Aorta (tissue), 5 donors: ENCODE results near the gene IL17F. TPM values are rescaled to one million over a fixed set of nuclear protein-coding genes. Genes with fewer than 3 reads are reported as not detected.
"Not testable (repeated sequence)": the region's sequence is repeated elsewhere in the genome, so short reads cannot be mapped to it uniquely, and the experiment has no call there.

Experiments
- ATAC-seq: fragments of 200-7000 bp; cut with Tn5 transposase; one replicate; pipeline ENCODE4 v1.9.1; 2022; ENCODE audit warnings: moderate library complexity; ENCODE audit not compliant: low FRiP score
- DNase-seq, 2 donors: peaks; one replicate each; pipeline ENCODE4 v3.0.0-alpha.2; 2020
- H3K27ac ChIP-seq, 2 donors: one replicate each; pipeline ENCODE4 v1.5.1; 2013; ENCODE audit warnings: low read length in 2 of 2, mild to moderate bottlenecking in 2 of 2, moderate library complexity in 2 of 2, control low read depth in 1 of 2, inconsistent platforms in 1 of 2, low read depth in 1 of 2
- H3K27me3 ChIP-seq, 2 donors: one replicate each; pipeline ENCODE4 v1.6.1; 2013; ENCODE audit warnings: control low read depth in 1 of 2, low read length in 1 of 2, mild to moderate bottlenecking in 1 of 2, moderate library complexity in 1 of 2; ENCODE audit not compliant: insufficient read depth in 2 of 2, control insufficient read depth in 1 of 2
- H3K36me3 ChIP-seq, 2 donors: one replicate each; pipeline ENCODE4 v1.6.1; 2013; ENCODE audit warnings: control low read depth in 1 of 2, low read length in 1 of 2, mild to moderate bottlenecking in 1 of 2; ENCODE audit not compliant: insufficient read depth in 2 of 2, control insufficient read depth in 1 of 2
- H3K4me1 ChIP-seq, 2 donors: one replicate each; pipeline ENCODE4 v1.6.1; 2013; ENCODE audit warnings: low read length in 2 of 2, control low read depth in 1 of 2, mild to moderate bottlenecking in 1 of 2, moderate library complexity in 1 of 2; ENCODE audit not compliant: insufficient read depth in 2 of 2, control insufficient read depth in 1 of 2
- H3K4me3 ChIP-seq, 2 donors: one replicate each; pipeline ENCODE4 v1.5.1; 2013; ENCODE audit warnings: low read length in 2 of 2, control low read depth in 1 of 2, mild to moderate bottlenecking in 1 of 2
- H3K9me3 ChIP-seq: one replicate; pipeline ENCODE4 v1.6.1; 2013; ENCODE audit warnings: mild to moderate bottlenecking, low read length; ENCODE audit not compliant: control insufficient read depth
- WGBS, 2 donors: extraction: QIAGEN DNeasy Blood & Tissue Kit; methylation state at CpG; one replicate each; pipeline ENCODE4 v1.1.7; 2013; 5-methylcytosine and 5-hydroxymethylcytosine counted together
- intact Hi-C, 2 donors: fragments of 100-400 bp; cut with DNase I; formaldehyde crosslinking; loops; one replicate each; pipeline versions ENCODE4 v1.14.2 to v1.15.0; 2022
- polyA plus RNA-seq, 2 donors: library from polyadenylated mRNA; stranded (reverse); fragments of 200-250 nt; gene quantifications; one replicate each; pipeline ENCODE4 v1.2.3, GENCODE V29; 2013
- total RNA-seq, 2 donors: library from RNA; stranded (reverse); fragmentation: NEBNext Ultra II Directional; extraction: Animal tissue kit (Norgen Biotek cat#: 25700); gene quantifications; one replicate each; pipeline ENCODE4 v1.2.1, GENCODE V29; 2021
- donor health status: healthy with polysubstance abuse.
- donor health status: Bipolar disorder and iron deficiency.
- donor health status: DM: no; HTN: no; CAD: no.
- donor health status: DM: no; HTN: no; CAD: no.
- donor health status: DM: yes; HTN: yes; CAD: no.

IL17F gene
- total and polyA plus RNA-seq, 4 donors, result not detected

GRCh38 chr6:52213127-52213526, 31.2 kb downstream of the IL17F start:
- intact Hi-C loops, result no loop called here
- H3K4me3 ChIP-seq, result no peak overlapping the region
- no peaks in the 10 kb centered on the region for H3K9me3 ChIP-seq
- H3K36me3 ChIP-seq, result no peaks in the 10 kb centered on the region
- H3K4me1 ChIP-seq, result no peaks in the 10 kb centered on the region
- no peaks in the 10 kb centered on the region for H3K27me3 ChIP-seq
- 67 to 86% methylated on average over 2 of the region's 2 CpGs for WGBS, 2 donors
- no peak for DNase-seq
- no peak for ATAC-seq
- no peak overlapping the region for H3K27ac ChIP-seq

DNA sequence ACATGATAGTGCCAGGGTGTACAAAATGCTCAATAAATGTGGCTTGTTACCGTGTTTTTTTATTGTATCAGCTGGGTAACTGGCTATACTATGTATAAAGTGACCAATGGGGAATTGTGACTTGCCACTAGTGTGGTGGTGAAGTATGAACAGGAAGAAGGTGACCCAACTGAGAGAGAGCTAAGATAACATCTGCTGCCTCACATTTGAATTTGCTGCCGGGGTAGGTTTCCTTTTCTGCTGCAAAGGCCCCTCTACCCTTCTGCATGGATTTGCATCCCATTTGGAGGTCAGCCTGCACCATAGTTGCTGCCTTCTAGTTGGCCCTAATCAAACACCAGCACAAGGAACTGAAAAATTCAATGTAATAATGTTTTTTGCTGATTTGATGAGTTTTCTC, 34.1 kb downstream of the IL17F start:
- H3K27me3 ChIP-seq, result no peaks in the 10 kb centered on the region
- no peak overlapping the region for H3K4me3 ChIP-seq
- ATAC-seq (no peak), DNase-seq (no peak)
- H3K4me1 ChIP-seq, result no peaks in the 10 kb centered on the region
- H3K9me3 ChIP-seq, result no peaks in the 10 kb centered on the region
- H3K27ac ChIP-seq, result no peak overlapping the region
- intact Hi-C loops, result no loop called here
- whole genome bisulfite sequencing, 2 donors, result 65 to 73% methylated on average over 2 of the region's 2 CpGs
- no peaks in the 10 kb centered on the region for H3K36me3 ChIP-seq

- Histone ChIP-seq H3K4me1 (no peaks in the 10 kb centered on the region), H3K27me3 (no peaks in the 10 kb centered on the region), H3K9me3 (no peaks in the 10 kb centered on the region), H3K36me3 (no peaks in the 10 kb centered on the region), H3K4me3 (no peak overlapping the region), H3K27ac (no peak overlapping the region)
- ATAC-seq (no peak), DNase-seq (no peak)
- WGBS, 2 donors, result 74 to 89% methylated on average over 2 of the region's 2 CpGs
- intact Hi-C loops, result no loop called here
Measured at GRCh38 chr6:52209770-52210169, 34.5 kb downstream of the IL17F start.

DNA sequence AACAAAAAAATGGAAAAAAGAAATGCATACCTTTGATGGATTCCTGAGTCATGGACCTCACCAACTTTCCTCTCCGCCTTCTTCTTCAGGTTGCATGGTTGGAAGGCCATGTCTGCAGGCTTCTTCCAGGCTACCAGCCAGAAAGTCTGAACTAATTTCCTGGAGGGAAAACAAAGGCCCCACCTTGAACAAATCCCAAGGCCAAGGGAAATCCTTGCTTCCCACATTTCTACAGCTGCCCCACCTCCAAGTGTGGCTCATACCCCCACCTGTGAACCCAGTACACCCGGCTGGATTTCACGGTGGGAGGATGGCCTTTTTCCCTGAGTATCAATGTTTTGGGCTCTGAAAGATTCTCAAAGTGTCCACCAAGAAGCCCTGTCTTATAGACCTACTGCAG, 35.7 kb downstream of the IL17F start:
- H3K9me3 ChIP-seq, result no peaks in the 10 kb centered on the region
- H3K4me3 ChIP-seq, result no peak overlapping the region
- H3K4me1 ChIP-seq, result no peaks in the 10 kb centered on the region
- ATAC-seq (no peak), DNase-seq (no peak)
- H3K36me3 ChIP-seq, result no peaks in the 10 kb centered on the region
- intact Hi-C loops, result no loop called here
- no peak overlapping the region for H3K27ac ChIP-seq
- 86 to 88% methylated on average over 3 of the region's 3 CpGs for WGBS, 2 donors
- H3K27me3 ChIP-seq, result no peaks in the 10 kb centered on the region

- H3K27ac ChIP-seq, result no peak overlapping the region
- no peak overlapping the region for H3K4me3 ChIP-seq
- no peaks in the 10 kb centered on the region for H3K4me1 ChIP-seq
- H3K27me3 ChIP-seq, result no peaks in the 10 kb centered on the region
- H3K9me3 ChIP-seq, result no peaks in the 10 kb centered on the region
- no peak for ATAC-seq
- WGBS, 2 donors, result 68 to 76% methylated on average over 2 of the region's 2 CpGs
- intact Hi-C loops, result no loop called here
- no peak for DNase-seq
- H3K36me3 ChIP-seq, result no peaks in the 10 kb centered on the region
Measured at GRCh38 chr6:52207066-52207465, 37.2 kb downstream of the IL17F start.

GRCh38 chr6:52201493-52201892, 42.8 kb downstream of the IL17F start:
- no peaks in the 10 kb centered on the region for H3K4me1 ChIP-seq
- no peaks in the 10 kb centered on the region for H3K36me3 ChIP-seq
- intact Hi-C loops, result no loop called here
- no peak for ATAC-seq
- DNase-seq, result no peak
- peaks cover 6% of the 10 kb centered on the region for H3K9me3 ChIP-seq
- H3K27ac ChIP-seq, result no peak overlapping the region
- no peak overlapping the region for H3K4me3 ChIP-seq
- H3K27me3 ChIP-seq, result no peaks in the 10 kb centered on the region

- DNase-seq (no peak), ATAC-seq (no peak)
- no peak overlapping the region for H3K27ac ChIP-seq
- 0 to 54% methylated on average over 1 of the region's 1 CpG for WGBS, 2 donors
- no peaks in the 10 kb centered on the region for H3K4me1 ChIP-seq
- no peak overlapping the region for H3K4me3 ChIP-seq
- H3K27me3 ChIP-seq, result no peaks in the 10 kb centered on the region
- H3K9me3 ChIP-seq, result peaks cover 6% of the 10 kb centered on the region
- intact Hi-C loops, result no loop called here
- H3K36me3 ChIP-seq, result no peaks in the 10 kb centered on the region
Measured at GRCh38 chr6:52201046-52201445, 43.3 kb downstream of the IL17F start.

DNA sequence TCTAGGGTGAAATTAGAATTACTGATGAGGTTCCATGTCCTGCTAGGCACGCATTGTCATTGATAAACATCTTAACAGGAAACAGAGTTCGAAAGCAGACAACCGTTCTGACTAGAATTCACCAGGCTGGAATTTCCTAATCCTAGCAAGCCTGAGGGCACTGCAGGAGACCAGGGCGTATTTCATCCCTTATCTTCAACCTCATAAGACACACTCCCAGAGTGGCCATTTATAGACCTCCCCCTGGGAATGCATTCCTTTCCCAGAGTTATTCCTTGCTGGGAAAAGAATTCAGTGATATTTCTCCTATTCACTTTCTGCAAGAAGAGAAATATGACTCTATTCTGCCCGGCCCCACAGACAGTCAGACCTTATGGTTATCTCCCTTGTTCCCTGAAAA, 44.2 kb downstream of the IL17F start:
- intact Hi-C loops, H3K27ac ChIP-seq, H3K4me1 ChIP-seq, H3K4me3 ChIP-seq, DNase-seq, H3K27me3 ChIP-seq, H3K9me3 ChIP-seq, ATAC-seq, H3K36me3 ChIP-seq: not testable (repeated sequence)
- 10 to 18% methylated on average over 5 of the region's 5 CpGs for WGBS, 2 donors

GRCh38 chr6:52195886-52196285, 48.4 kb downstream of the IL17F start:
- Histone ChIP-seq H3K36me3 (no peaks in the 10 kb centered on the region), H3K9me3 (peaks cover 3% of the 10 kb centered on the region), H3K27me3 (no peaks in the 10 kb centered on the region), H3K4me1 (no peaks in the 10 kb centered on the region), H3K4me3 (no peak overlapping the region), H3K27ac (no peak overlapping the region)
- intact Hi-C loops, result no loop called here
- 41 to 53% methylated on average over 2 of the region's 2 CpGs for WGBS, 2 donors
- DNase-seq (no peak), ATAC-seq (no peak)
